HG03354 (cell line): Measurements from ENCODE around the gene GALNT9.
"Not testable (repeated sequence)": the region's sequence is repeated elsewhere in the genome, so short reads cannot be mapped to it uniquely, and the experiment has no call there.

ENCODE experiments used
- ATAC-seq: cut with Tn5 transposase; IDR thresholded peaks from one replicate; pipeline ENCODE4 v1.9.1; 2021; ENCODE audit warnings: mild to moderate bottlenecking; ENCODE audit not compliant: unreplicated experiment, poor library complexity, severe bottlenecking

The GALNT9 gene

GRCh38 chr12:132226604-132227003 lies 102.8 kb downstream of the GALNT9 start:
- no peak for ATAC-seq

DNA sequence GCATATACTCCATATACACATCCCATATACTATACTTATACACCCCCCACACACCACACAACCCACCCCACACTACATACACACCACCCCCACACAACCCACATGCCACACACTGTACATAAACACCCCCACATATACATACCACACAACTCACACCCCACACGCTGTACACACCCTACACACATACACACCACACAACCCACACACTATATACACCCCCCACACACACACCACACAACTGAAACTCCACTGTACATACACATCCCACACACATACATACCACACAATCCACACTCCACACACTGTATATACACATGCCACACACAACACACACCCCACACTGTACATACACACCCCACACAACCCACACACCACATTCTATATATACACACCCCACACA lies 104.2 kb downstream of the GALNT9 start:
- no peak for ATAC-seq

GRCh38 chr12:132224484-132224883 lies 104.9 kb downstream of the GALNT9 start:
- no peak for ATAC-seq

- no peak for ATAC-seq
Measured at GRCh38 chr12:132222808-132223173, 106.6 kb downstream of the GALNT9 start.

DNA sequence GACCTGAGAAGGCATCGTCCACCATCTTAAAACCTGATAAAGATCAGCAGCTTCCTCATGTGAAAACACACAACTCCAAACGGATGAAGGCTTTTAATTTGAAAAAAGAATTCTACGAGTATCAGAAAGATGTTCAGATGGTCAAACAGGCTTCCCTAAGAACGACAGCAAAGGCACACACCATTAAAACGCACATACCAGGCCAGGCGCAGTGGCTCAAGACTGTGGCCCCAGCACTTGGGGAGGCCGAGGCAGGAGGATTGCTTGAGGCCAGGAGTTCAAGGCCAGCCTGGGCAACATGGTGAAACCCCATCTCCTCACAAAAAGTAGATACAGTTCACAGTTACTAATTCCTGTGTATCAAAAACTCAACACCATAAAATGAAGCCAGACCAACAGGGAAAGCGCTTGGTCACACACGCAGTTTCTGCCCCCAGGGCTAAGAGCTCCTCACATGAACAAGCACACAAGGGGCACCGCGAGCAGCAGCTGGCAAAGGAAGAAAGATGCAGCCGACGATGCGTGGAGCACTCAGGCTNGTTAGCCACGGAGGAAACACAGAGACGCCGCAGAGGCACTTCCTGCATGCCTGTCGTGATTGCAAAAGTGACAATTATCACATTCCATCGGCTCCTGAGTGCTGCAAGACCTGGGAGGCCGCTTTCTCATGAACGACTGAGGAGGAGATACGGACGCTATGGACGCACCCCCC lies 107.1 kb downstream of the GALNT9 start:
- ATAC-seq: no peak

- ATAC-seq: not testable (repeated sequence)
Measured at GRCh38 chr12:132219761-132220160, 109.6 kb downstream of the GALNT9 start.

- ATAC-seq: no peak
Measured at GRCh38 chr12:132219323-132219722, 110.1 kb downstream of the GALNT9 start.

- no peak for ATAC-seq
Measured at GRCh38 chr12:132218915-132219314, 110.5 kb downstream of the GALNT9 start.

GRCh38 chr12:132218527-132218875 lies 110.9 kb downstream of the GALNT9 start:
- no peak for ATAC-seq

DNA sequence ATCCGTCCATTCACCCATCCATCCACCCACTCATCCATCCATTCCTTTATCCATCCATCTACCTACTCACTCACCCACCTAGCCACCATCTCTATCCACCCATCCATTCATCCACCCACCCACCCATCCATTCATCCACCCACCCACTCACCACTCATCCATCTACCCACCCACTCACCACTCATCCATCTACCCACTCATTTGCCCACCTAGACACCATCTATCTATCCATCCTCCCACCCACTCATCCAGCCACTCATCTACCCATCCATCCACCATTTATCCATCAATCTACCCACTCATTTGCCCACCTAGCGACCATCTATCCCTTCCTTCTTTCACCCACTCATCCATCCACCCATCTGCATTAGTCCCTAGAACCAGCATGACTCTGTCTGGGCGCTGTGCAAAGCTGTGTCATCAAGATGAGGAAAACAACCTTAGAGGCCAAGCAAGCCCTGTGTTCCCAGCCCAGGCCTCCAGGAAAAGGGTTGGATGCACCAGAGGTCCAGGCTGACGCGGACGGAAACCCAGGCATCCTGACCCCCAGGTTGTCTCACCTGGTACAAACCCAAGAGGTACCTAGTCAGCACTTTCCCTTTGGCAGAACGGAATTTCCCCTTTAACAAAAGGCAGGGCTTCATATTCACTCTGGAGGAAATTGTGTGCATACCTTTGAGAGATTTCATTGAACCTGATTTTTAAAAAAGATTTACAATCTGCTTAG lies 111.4 kb downstream of the GALNT9 start:
- ATAC-seq: no peak

DNA sequence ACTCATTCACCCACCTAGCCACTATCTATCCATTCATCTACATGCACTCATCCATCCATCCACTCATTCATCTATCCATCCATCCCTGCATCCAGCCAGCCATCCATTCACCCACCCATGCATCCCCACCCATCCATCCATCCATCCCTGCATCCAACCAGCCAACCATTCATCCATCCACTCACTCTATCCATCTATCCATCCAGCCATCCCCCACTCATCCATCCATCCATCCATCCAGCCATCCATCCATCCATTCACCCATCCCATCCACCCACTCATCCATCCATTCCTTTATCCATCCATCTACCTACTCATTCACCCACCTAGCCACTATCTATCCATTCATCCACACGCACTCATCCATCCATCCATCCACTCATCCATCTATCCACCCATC lies 112.0 kb downstream of the GALNT9 start:
- ATAC-seq: no peak

- no peak for ATAC-seq
Measured at GRCh38 chr12:132216354-132216987, 112.9 kb downstream of the GALNT9 start.

GRCh38 chr12:132215299-132215989 lies 113.9 kb downstream of the GALNT9 start:
- no peak for ATAC-seq

DNA sequence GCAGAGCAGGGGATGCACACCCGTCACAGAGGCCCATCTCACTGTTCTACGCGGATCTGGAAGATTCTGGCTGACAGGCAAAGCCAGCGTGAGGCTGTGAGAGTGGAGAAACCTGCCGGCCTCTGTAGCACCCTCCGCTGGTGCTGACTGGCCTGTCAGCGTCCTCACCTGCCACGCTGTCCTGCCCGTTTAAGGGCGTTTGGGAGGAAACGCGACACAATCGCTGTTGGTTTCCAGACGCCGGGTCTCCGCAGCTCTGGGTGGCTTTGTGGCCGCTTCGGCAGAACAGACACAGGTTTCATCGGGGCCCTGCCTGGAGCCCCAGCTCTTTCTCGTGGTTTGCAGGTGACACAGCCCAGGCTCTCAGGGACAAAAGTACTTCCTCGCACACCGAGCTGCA lies 114.5 kb downstream of the GALNT9 start:
- ATAC-seq: no peak

GRCh38 chr12:132214161-132214476 lies 115.3 kb downstream of the GALNT9 start:
- no peak for ATAC-seq

GRCh38 chr12:132213359-132214160 lies 115.8 kb downstream of the GALNT9 start:
- no peak for ATAC-seq

GRCh38 chr12:132211816-132212215 lies 117.6 kb downstream of the GALNT9 start:
- no peak for ATAC-seq

GRCh38 chr12:132211326-132211725 lies 118.1 kb downstream of the GALNT9 start:
- ATAC-seq: no peak

GRCh38 chr12:132210223-132211055 lies 119.0 kb downstream of the GALNT9 start:
- ATAC-seq: no peak
